ENCODE measurements around the gene STAB1.

Gene STAB1

GRCh38 chr3:52534281-52535183 lies 39.4 kb downstream of the STAB1 start:
- DNase-seq (ENCODE audit: low read depth in 2 of 3, low spot score in 1 of 3): no peak

- DNase-seq (ENCODE audit: low read depth in 2 of 3, low spot score in 1 of 3): no peak
Measured at GRCh38 chr3:52535411-52536111, 40.4 kb downstream of the STAB1 start.

- DNase-seq (ENCODE audit: low read depth in 2 of 3, low spot score in 1 of 3): no peak
Measured at GRCh38 chr3:52536112-52536368, 40.9 kb downstream of the STAB1 start.

- DNase-seq (ENCODE audit: low read depth in 2 of 3, low spot score in 1 of 3): peak; percentile 94 to 97 (median 97)
Measured at GRCh38 chr3:52536369-52537164, 41.4 kb downstream of the STAB1 start, which contains the start of gene UQCC5. UQCC5 (plus strand) TSS chr3:52536605; CDS start chr3:52536756, 151 bp downstream.

- no peak for DNase-seq (ENCODE audit: low read depth in 2 of 3, low spot score in 1 of 3)
Measured at GRCh38 chr3:52537165-52537620, 42.1 kb downstream of the STAB1 start.

GRCh38 chr3:52537726-52538421 lies 42.7 kb downstream of the STAB1 start:
- DNase-seq (ENCODE audit: low read depth in 2 of 3, low spot score in 1 of 3): no peak

- no peak for DNase-seq (ENCODE audit: low read depth in 2 of 3, low spot score in 1 of 3)
Measured at GRCh38 chr3:52539010-52539653, 44.0 kb downstream of the STAB1 start.

GRCh38 chr3:52541050-52541449 lies 45.9 kb downstream of the STAB1 start:
- DNase-seq (ENCODE audit: low read depth in 2 of 3, low spot score in 1 of 3): no peak

GRCh38 chr3:52544937-52545336 lies 49.8 kb downstream of the STAB1 start:
- DNase-seq (ENCODE audit: low read depth in 2 of 3, low spot score in 1 of 3): no peak

GRCh38 chr3:52546111-52546901 lies 51.2 kb downstream of the STAB1 start:
- no peak for DNase-seq (ENCODE audit: low read depth in 2 of 3, low spot score in 1 of 3)

GRCh38 chr3:52547143-52547542 lies 52.0 kb downstream of the STAB1 start:
- DNase-seq (ENCODE audit: low read depth in 2 of 3, low spot score in 1 of 3): no peak

GRCh38 chr3:52551118-52551517 lies 56.0 kb downstream of the STAB1 start:
- DNase-seq (ENCODE audit: low read depth in 2 of 3, low spot score in 1 of 3): no peak

- DNase-seq (ENCODE audit: low read depth in 2 of 3, low spot score in 1 of 3): no peak
Measured at GRCh38 chr3:52552089-52552488, 57.0 kb downstream of the STAB1 start.

GRCh38 chr3:52554026-52554755 lies 59.1 kb downstream of the STAB1 start:
- DNase-seq (ENCODE audit: low read depth in 2 of 3, low spot score in 1 of 3): no peak

- DNase-seq (ENCODE audit: low read depth in 2 of 3, low spot score in 1 of 3): no peak
Measured at GRCh38 chr3:52555056-52555455, 59.9 kb downstream of the STAB1 start.

- DNase-seq (ENCODE audit: low read depth in 2 of 3, low spot score in 1 of 3): no peak
Measured at GRCh38 chr3:52557011-52557960, 62.1 kb downstream of the STAB1 start.

GRCh38 chr3:52558436-52558835 lies 63.3 kb downstream of the STAB1 start:
- DNase-seq (ENCODE audit: low read depth in 2 of 3, low spot score in 1 of 3): no peak
